ENCODE measurements around the gene EXOC6B.
"Not testable (repeated sequence)": the region's sequence is repeated elsewhere in the genome, so short reads cannot be mapped to it uniquely, and the experiment has no call there.

Gene EXOC6B

DNA sequence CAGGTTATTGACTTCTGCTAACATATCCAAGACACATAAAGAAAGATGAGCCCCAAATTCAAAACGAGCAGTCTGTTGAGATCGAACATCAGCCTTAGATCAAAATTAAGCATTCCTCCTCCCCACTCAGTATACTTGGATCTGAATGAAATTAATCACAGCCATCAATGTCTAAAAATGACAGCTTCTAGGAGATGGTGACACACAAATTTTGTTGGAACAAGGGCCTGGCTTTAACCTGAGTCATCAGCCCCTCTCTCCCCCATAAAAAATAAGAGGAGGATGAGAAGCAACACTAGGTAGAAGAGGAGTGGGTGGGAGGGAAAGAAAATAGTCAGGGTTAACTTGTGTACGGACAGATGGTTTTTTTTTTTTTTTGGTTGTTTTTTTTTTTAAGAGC is 223.1 kb downstream of the EXOC6B start:
- no peak for DNase-seq

DNA sequence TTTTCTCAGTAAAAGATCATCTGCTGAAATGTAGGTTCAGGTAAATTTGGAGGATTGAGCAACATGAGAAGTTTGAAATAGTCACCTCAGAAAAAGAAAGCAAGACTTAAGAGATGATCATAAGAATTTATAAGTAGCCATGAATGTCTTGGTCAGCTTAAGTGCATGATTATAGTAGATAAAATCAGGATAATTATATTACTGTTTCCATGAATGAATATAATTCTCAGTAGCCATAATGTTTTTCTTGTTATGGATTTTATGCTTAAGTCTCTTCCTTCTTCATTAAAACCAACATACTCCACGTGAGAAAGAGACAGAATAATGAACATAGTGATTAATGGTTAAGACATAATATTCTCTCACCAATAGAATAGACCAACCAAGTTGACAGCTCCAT is 223.7 kb downstream of the EXOC6B start:
- no peak for DNase-seq

DNA sequence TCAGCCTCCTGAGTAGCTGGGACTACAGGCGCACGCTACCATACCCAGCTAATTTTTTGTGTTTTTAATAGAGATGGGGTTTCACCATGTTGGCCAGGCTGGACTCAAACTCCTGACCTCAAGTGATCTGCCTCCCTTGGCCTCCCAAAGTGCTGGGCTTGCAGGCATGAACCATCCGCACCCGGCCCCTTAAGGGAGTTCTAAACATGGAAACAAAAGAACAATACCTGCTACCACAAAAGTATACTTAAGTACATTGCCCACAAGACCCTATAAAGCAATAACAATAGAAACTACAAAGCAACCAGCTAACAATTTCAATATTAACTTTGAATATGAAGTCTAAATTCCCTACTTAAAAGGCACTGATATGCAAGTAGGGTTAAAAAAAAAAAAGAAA is 242.0 kb downstream of the EXOC6B start:
- not testable (repeated sequence) for DNase-seq

DNA sequence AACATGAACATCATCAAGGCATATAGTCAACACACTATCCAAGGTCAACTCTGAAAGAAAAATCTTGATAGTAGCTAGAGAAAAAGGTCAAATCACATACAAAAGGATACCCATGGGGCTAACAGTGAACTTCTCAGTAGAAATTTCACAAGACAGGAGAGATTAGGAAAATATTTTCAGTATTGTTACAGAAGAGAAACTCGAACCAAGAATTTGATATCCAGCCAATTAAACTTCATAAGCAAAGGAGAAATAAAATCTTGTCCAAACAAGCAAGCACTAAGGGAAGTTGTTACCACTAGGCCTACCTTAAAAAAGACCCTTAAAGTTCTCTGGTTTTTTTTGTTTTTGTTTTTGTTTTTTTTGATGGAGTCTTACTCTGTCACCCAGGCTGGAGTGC is 242.5 kb downstream of the EXOC6B start:
- DNase-seq: no peak

DNA sequence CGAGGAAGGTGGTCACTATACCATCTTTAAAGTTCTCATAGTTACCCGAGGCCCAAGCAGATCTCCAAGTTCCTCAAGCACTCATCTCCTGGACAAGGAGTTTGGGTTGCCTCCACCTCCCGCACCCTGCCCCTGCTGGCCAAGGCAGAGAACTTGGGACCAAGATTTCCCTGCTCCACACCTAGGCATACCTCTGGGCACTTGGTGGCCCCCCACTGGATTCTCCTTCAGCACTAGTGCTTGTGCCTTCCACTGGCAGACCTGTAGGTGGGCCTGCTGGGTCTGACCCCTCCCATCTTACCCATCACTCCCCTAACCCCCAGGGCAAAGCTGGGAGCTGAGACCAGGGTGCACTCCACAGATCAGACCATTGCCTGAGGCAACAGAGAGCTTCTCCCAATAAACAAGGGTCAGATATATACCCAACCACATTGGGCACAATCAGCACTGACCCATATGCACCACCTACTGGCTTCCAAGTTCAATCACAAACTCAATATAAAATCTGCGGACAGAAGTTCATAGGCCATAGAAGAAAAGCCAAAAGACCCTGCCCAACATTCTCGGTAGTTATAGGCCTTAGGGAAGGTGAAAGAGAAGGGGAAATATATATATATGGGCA is 244.2 kb downstream of the EXOC6B start:
- no peak for DNase-seq

DNA sequence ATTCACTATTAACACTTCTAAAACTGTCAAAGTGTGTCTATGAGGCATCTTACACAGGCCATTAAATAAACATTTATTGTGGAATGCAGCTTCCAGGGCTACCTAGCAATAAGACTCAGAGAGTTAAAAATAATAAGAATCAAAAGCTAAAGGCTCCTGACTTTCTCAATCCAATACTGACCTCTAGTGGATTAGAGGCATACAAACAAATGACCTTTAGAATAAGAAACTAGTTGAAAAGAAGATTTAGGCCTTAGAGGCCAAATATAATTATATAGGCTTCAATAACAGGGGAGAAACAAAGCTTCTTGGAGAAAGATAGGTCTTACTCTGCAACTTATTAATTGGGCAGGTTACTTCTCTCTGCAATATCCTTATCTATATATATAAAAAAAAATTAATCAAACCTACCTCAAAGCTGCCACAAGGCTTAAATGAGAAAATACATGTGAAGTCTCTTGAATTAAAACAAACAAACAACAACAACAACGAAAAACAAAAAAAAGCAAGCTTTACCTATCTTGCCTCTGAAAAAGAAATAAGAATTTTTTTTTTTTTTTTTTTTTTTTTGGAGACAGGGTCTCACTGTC is 246.1 kb downstream of the EXOC6B start:
- DNase-seq: no peak

DNA sequence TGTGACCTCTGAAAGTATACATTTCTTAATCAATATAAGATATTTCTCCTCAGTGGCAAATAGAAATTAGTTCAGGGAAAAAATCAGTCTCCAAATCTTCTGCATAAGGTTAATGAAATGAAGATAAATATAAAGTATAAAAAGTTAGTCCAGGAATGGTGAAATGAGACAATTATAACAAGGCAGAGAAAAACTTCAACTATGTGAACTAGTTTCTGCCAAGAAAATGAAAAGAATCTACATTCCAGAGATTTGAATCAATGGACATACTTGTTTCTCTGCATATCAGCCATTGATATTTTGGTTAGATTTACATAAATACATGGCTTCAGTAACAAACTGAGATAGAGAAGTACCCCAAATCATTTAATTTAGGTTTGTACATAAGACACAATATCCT is 249.0 kb downstream of the EXOC6B start:
- DNase-seq: no peak

DNA sequence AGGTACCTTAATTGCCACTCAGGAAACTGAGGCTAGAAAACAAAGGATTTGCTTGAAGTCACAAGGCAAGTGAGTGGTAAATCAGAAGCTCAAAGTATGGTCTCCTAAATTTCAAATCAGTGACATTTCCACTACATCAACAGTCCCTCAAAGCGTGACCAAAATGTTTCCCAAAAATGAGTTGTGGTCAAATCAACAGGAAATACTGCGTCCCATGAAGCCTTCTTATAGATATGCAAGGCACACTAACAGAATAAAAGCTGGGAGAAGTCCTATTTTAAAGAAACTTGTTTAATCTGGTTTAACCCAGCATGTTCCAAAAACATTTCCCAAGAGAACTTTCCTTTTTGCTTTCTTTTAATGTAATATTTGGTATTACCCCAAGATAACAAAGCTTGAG is 249.4 kb downstream of the EXOC6B start:
- no peak for DNase-seq

DNA sequence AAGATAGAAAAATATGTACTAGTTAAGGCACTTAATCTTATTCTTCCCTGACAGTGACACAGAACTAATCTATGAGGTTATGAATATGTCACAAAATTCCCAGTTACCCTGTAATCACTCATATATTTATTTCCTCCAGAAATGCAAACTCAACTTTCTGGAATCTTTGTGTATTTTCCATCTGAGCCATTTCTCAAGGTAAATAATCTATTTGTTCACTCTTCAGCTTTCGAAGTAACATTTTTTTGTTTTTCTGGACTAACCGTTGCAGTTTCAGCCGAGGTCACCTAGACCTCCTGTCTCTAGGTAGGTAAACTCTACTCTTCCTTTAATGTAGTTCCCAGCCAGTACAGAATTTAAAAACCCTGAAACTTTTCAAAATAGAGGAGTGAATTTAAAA is 250.9 kb downstream of the EXOC6B start:
- no peak for DNase-seq

DNA sequence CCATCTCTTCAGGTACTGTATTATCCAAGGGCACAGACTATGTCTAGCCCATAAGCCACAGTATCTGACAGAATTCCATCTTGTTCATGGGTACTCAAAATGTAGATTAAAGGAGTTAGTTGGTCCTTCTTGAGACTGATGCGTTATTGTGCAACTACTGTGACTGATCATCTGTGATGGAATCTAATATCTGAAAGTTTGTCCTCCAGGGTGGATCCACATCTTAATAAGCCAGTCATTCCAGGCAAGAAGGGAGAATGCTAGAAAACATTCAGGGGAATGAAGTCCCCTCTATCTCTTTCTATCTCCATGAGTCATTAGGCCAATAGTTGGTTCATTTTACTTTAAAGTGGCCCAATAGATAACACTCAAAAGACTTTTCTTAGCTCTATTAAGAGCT is 252.6 kb downstream of the EXOC6B start:
- DNase-seq: no peak

DNA sequence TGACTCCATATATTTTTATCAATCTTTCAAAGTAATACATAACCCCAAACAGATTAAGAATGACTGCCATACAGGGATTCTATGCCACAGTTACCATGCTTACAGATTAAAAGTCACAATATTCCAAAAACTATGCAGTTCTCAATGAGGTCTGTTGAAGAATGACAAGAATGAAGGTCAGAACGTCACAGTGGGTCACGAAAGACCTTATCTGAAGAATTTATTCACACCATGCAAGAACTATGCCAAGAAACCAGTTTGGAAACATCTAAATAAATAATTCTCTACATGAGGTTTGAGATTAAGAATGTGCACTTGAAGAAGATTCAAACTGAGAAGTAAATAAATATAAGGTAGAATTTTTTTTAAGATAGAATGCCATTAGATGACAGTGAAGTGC is 253.3 kb downstream of the EXOC6B start:
- DNase-seq: no peak

DNA sequence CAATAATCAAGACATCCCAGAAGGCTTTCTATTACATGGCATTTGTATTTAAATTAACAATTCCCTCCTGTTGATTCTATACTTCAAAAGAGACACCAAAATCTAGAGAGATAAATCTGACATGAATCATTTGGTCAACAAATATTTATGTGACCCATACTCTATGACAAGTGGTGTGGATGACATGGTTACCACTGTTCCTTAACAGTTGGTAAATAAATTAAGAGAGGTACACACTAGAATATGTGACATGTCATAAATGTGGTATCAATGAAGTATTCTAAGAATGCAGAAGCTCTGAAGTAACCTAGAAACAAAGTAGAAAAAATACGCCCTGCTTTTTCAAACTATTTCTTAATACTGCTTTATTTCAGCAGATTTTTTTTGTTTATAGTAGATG is 255.4 kb downstream of the EXOC6B start:
- no peak for DNase-seq

DNA sequence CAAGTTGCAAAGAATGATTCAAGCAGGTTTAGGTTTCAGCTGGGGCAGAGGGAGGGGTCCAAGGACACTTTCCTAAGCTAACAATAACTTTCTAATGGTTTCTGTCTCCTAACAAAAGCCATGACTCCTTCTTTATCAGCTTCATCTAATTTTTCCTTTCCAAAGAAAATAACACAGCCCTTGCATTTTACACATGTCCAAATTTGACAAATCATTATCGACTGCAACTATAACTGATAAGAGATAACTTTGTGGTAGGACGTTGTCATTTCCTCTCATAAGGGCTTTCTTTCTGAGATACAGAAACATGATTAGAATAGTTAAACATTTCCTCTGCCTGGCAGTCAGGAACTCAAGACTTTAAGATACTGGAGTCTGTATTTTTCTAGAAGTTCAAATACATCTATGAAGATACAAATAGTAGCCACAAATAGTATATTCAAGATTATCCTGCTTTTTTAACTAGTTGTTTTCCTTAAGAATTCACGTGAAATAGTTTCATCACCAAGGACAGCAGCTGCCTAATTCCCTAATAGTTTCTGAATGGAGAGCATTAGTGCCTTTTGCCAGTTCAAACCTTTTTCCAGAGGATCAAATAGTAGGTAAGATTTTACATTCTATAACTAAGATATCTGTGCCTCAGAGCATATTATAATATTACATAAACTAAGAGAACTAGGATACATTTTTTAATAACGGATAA is 263.2 kb downstream of the EXOC6B start:
- no peak for DNase-seq

DNA sequence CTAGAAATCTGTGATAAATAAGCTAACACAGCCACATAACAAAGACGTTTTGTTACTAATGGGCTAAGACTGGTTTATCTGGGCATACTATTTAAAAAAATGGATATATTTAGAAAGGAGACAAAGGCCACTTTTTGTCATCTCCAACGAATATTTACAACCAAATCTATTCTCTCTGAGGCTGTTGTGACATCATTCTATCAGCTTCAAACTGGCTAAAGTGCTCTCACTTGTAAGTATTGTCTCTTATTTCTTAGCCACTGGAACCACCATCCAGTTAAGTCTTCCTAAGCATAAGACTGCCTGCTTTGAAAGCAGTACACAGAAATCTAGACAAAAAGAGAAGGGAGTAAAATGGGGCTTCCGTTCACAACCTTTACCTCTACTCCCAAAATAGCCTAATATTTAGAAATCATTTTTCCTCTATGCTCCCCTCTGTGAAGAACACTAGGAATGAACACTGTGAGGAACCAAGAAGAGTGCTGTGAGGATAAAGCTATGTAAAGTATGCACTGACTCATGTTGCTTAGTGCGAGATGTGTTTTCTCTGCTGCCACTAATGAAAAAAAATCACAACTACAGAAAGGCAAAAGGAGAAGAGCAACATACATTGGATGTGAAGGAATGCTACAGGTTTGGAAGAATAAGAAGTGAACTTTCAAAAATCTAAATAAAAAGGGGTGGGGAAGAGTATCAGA is 264.1 kb downstream of the EXOC6B start:
- no peak for DNase-seq

DNA sequence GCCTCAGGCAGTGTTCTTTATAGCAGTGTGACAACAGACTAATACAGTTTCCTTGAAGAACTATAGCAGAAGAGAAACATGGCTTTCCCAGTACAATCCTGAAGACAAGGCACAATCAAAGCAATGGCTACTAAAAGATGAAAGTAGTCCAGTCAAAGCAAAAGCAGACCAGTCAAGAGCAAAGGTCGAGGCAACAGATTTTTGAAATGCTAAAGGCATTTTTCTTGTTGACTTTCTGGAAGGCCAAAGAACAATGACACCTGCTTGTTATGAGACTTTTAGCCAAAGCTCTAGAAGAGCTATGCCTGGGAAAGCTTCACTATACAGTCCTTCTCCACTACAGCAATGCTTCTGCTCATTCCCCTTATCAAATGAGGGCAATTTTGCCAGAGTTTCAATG is 269.9 kb downstream of the EXOC6B start:
- no peak for DNase-seq

DNA sequence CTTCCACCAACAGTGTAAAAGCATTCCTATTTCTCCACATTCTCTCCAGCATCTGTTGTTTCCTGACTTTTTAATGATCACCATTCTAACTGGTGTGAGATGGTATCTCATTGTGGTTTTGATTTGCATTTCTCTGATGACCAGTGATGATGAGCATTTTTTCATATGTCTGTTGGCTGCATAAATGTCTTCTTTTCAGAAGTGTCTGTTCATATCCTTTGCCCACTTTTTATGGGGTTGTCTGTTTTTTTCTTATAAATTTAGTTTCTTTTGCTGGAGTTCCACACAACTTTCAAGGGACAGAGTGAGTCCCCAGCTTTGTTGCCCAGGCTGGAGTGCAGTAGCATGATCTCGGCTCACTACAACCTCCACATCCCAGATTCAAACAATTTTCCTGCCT is 270.5 kb downstream of the EXOC6B start:
- DNase-seq: not testable (repeated sequence)

DNA sequence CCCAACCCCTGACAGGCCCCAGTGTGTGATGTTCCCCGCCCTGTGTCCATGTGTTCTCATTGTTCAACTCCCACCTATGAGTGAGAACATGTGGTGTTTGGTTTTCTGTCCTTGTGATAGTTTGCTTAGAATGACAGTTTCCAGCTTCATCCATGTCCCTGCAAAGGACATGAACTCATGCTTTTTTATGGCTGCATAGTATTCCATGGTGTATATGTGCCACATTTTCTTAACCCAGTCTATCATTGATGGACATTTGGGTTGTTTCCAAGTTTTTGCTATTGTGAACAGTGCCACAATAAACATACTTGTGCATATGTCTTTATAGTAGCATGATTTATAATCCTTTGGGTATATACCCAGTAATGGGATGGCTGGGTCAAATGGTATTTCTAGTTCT is 270.9 kb downstream of the EXOC6B start:
- not testable (repeated sequence) for DNase-seq

DNA sequence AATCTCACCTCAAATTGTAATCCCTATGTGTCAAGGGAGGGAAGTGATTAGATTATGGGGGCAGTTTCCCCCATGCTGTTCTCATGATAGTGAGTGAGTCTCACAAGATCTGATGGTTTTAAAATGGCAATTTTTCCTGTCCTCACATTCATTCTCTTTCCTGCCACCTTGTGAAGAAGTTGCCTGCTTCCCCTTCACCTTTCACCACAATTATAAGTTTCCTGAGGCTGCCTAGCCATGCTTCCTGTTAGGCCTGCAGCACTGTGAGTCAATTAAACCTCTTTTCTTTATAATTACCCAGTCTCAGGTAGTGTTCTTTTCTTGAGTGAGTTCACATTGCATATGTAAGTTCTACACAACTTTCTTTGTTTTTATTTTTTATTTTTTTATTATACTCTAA is 271.5 kb downstream of the EXOC6B start:
- DNase-seq: no peak

DNA sequence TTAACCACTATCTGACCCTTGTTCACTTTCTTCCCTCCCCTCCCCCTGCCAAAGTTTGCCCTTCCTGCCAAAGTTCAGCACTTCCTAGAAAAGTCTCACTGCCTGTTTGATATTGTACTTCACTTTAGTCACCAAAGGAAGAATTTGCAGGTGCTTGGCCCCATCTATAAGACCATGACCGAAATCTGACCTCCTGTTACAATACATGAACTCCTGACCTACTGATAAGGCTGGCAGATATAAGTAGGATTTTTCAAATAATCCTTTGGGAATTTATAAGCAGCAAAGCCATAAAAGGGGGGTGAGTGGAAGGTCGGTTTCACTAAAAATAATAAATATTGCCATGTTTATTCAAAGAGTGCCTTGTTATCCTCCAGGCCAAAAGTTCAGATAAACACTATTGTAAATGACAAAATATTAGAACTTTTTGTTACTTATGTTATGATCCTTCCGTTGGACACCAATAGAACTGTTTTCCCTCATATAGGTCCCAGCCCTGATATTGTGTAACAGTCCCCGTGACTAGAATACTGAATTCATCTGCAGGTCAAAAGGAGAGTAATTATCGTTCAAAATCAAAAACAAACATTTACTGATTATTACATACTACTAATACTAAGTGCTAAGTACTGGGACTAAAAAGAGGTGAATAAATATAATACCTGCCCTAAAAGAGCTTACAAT is 277.6 kb downstream of the EXOC6B start:
- DNase-seq: no peak

DNA sequence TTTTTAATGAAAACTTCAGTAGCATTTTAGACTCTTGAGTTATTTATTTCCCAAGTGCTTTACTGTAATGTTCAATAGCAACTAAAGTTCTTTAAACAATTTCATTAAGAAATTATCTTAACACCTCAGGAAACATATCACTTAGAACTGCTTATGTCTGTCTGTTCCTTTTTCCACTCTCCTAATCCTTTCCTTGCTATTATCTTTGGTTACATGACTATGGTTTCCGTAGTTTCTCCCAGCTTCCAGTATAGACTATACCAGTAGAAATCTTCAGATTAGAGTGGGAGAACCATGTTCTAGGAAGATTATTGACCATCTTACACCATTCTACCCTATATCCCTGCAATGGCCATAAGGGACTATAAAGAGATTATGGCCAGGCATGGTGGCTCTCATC is 280.0 kb downstream of the EXOC6B start:
- no peak for DNase-seq

DNA sequence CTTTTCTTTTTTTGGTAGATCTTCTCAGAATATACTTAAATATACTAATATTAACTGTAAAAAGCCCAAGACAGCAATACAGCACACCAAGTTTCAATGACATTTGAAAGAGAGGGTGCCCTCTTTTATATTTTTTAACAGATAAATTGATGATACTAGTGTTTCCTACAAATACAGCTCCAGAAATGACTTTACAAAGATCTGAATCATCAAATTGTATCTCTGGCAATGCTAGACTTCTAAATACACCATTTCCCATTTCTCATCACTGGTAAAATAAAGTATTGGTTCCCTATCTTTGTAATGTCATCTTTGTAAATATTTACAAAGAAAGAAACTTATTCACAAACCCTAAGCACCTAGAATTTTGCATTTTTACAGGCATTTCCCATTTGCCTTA is 281.3 kb downstream of the EXOC6B start:
- no peak for DNase-seq

DNA sequence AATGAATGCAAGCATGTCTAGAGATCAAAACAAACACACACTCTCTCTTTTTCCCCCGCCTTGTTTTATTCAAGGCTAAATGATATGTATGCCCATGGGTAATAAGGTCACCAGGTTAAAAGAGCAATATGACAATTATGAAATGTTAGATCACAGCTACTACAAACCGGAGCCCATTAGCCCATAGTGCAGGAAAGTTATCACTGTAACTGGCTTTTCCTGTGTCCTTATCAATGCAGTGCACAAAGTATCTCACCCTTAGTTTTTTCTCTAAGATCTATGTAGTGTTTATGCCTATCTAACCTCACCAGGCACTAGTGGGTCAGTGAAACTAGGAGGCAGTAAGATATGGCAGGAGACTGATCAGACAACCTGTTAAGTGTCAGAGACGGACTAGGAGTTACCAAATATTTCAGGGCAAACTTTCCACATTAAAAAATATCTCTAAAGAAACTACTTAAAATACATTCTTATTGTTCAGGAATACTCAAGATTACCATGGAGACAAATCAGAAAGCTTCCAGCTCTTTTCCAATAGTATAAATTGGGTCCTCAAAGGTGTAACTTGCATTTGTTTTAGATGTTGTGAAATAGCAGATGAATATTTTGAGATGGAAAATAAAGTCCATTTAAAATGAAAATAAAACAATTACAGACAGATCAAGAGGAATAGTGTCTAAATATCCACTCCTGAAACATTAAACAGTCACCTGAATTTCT is 282.2 kb downstream of the EXOC6B start:
- no peak for DNase-seq

DNA sequence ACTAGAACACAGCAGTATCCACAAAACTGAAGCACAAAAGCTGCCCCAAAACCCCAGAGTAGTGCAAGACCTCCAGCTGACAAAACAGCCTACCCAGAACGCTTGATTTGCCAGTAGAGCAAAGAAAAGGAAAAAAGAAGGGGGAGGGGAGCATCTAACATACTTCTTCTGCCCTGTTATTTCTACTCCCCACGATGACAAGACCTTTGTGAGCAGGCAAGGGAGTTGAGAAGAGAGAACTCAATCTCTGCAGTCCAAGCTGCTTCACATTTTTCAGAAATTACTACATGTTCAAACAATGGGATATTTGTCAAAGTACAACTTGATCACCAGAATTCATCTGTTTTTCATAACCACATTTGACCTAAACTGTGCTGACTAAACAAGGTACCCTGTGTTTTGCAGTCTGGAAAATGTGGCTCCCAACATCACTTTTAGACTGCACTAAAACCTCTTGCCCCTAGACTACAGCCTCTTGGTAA is 286.7 kb downstream of the EXOC6B start:
- no peak for DNase-seq

Measured in left hindlimb (tissue), 1 donor.